SJCRH30 (cell line): ENCODE measurements around the gene CNTN5. TPM values are rescaled to one million over a fixed set of nuclear protein-coding genes. Genes with fewer than 3 reads are reported as not detected.

ENCODE experiments used
- DNase-seq, 2 experiments: peaks; one replicate each; pipeline ENCODE4 v3.0.0-alpha.2; 2015 to 2020
- H3K27ac ChIP-seq: fragments of 250-450 bp; sonication (Bioruptor Pico); 2 replicates; pipeline ENCODE4 v1.5.1; 2020; ENCODE audit warnings: mild to moderate bottlenecking, moderate library complexity
- H3K27me3 ChIP-seq: fragments of 250-450 bp; sonication (Bioruptor Pico); 2 replicates; pipeline ENCODE4 v1.5.1; 2020; ENCODE audit warnings: mild to moderate bottlenecking, moderate library complexity
- H3K36me3 ChIP-seq: fragments of 250-450 bp; sonication (Bioruptor Pico); 2 replicates; pipeline ENCODE4 v1.5.1; 2020; ENCODE audit warnings: mild to moderate bottlenecking, moderate library complexity
- H3K4me1 ChIP-seq: fragments of 250-450 bp; sonication (Bioruptor Pico); 2 replicates; pipeline ENCODE4 v1.5.1; 2020; ENCODE audit warnings: mild to moderate bottlenecking, moderate library complexity
- H3K4me3 ChIP-seq: fragments of 250-450 bp; sonication (Bioruptor Pico); 2 replicates; pipeline ENCODE4 v1.5.1; 2020; ENCODE audit warnings: mild to moderate bottlenecking, moderate library complexity
- H3K9me3 ChIP-seq: fragments of 250-450 bp; sonication (Bioruptor Pico); replicated peaks from 2 replicates; pipeline ENCODE4 v1.5.1; 2020; ENCODE audit warnings: mild to moderate bottlenecking, moderate library complexity
- total RNA-seq: library from RNA; depleted of rRNA; stranded (reverse); fragments of >200 nt; shearing (Covaris generic); gene quantifications from 2 replicates; pipeline ENCODE4 v1.2.3, GENCODE V29; 2014

The CNTN5 gene
- total RNA-seq, 1 experiment from 2014 or later: 0.34 TPM

- no peaks in the 10 kb centered on the region for H3K4me1 ChIP-seq
- no peaks in the 10 kb centered on the region for H3K36me3 ChIP-seq
Measured at GRCh38 chr11:100185588-100185987, 1164.8 kb downstream of the CNTN5 start.

GRCh38 chr11:100188137-100188783, 1167.5 kb downstream of the CNTN5 start:
- Histone ChIP-seq H3K4me1 (no peaks in the 10 kb centered on the region), H3K27ac (no peak overlapping the region), H3K4me3 (no peak overlapping the region), H3K27me3 (no peaks in the 10 kb centered on the region), H3K36me3 (no peaks in the 10 kb centered on the region), H3K9me3 (no peaks in the 10 kb centered on the region)
- no peak for DNase-seq

More at GRCh38 chr11:100185588-100185987, 1164.8 kb downstream of the CNTN5 start:
- no peak overlapping the region for H3K27ac ChIP-seq
- no peaks in the 10 kb centered on the region for H3K9me3 ChIP-seq
- DNase-seq: no peak
- H3K4me3 ChIP-seq: no peak overlapping the region
- no peaks in the 10 kb centered on the region for H3K27me3 ChIP-seq

GRCh38 chr11:100190395-100190794, 1169.6 kb downstream of the CNTN5 start:
- Histone ChIP-seq H3K27ac (no peak overlapping the region), H3K4me1 (no peaks in the 10 kb centered on the region), H3K4me3 (no peak overlapping the region), H3K36me3 (no peaks in the 10 kb centered on the region), H3K27me3 (no peaks in the 10 kb centered on the region), H3K9me3 (no peaks in the 10 kb centered on the region)
- no peak for DNase-seq

- no peak for DNase-seq
- H3K4me3 ChIP-seq: no peak overlapping the region
- no peaks in the 10 kb centered on the region for H3K4me1 ChIP-seq
- no peaks in the 10 kb centered on the region for H3K27me3 ChIP-seq
- H3K9me3 ChIP-seq: no peaks in the 10 kb centered on the region
- no peaks in the 10 kb centered on the region for H3K36me3 ChIP-seq
- H3K27ac ChIP-seq: no peak overlapping the region
Measured at GRCh38 chr11:100192181-100192580, 1171.4 kb downstream of the CNTN5 start.

GRCh38 chr11:100203789-100204188, 1183.0 kb downstream of the CNTN5 start:
- Histone ChIP-seq H3K9me3 (no peaks in the 10 kb centered on the region), H3K4me3 (no peak overlapping the region), H3K27ac (no peak overlapping the region), H3K4me1 (no peaks in the 10 kb centered on the region), H3K36me3 (no peaks in the 10 kb centered on the region), H3K27me3 (no peaks in the 10 kb centered on the region)
- no peak for DNase-seq

- Histone ChIP-seq H3K4me1 (no peaks in the 10 kb centered on the region), H3K4me3 (no peak overlapping the region), H3K27me3 (no peaks in the 10 kb centered on the region), H3K36me3 (no peaks in the 10 kb centered on the region), H3K27ac (no peak overlapping the region), H3K9me3 (no peaks in the 10 kb centered on the region)
- DNase-seq: no peak
Measured at GRCh38 chr11:100205926-100206325, 1185.2 kb downstream of the CNTN5 start.

GRCh38 chr11:100208207-100208606, 1187.5 kb downstream of the CNTN5 start:
- H3K4me3 ChIP-seq: no peak overlapping the region
- no peaks in the 10 kb centered on the region for H3K4me1 ChIP-seq
- no peaks in the 10 kb centered on the region for H3K9me3 ChIP-seq
- no peaks in the 10 kb centered on the region for H3K36me3 ChIP-seq
- H3K27me3 ChIP-seq: no peaks in the 10 kb centered on the region
- no peak for DNase-seq
- H3K27ac ChIP-seq: no peak overlapping the region

GRCh38 chr11:100214791-100215190, 1194.0 kb downstream of the CNTN5 start:
- DNase-seq: no peak
- H3K9me3 ChIP-seq: no peaks in the 10 kb centered on the region
- no peak overlapping the region for H3K27ac ChIP-seq
- H3K27me3 ChIP-seq: no peaks in the 10 kb centered on the region
- H3K36me3 ChIP-seq: no peaks in the 10 kb centered on the region
- H3K4me3 ChIP-seq: no peak overlapping the region
- H3K4me1 ChIP-seq: no peaks in the 10 kb centered on the region

- Histone ChIP-seq H3K9me3 (no peaks in the 10 kb centered on the region), H3K4me1 (no peaks in the 10 kb centered on the region), H3K27ac (no peak overlapping the region), H3K4me3 (no peak overlapping the region), H3K27me3 (no peaks in the 10 kb centered on the region), H3K36me3 (no peaks in the 10 kb centered on the region)
- no peak for DNase-seq
Measured at GRCh38 chr11:100220801-100221200, 1200.1 kb downstream of the CNTN5 start.

GRCh38 chr11:100221791-100222190, 1201.0 kb downstream of the CNTN5 start:
- Histone ChIP-seq H3K4me3 (no peak overlapping the region), H3K27ac (no peak overlapping the region), H3K4me1 (no peaks in the 10 kb centered on the region), H3K9me3 (no peaks in the 10 kb centered on the region), H3K27me3 (no peaks in the 10 kb centered on the region), H3K36me3 (no peaks in the 10 kb centered on the region)
- no peak for DNase-seq

- H3K4me1 ChIP-seq: no peaks in the 10 kb centered on the region
- H3K9me3 ChIP-seq: no peaks in the 10 kb centered on the region
- no peak for DNase-seq
- H3K27ac ChIP-seq: no peak overlapping the region
- no peaks in the 10 kb centered on the region for H3K27me3 ChIP-seq
- no peak overlapping the region for H3K4me3 ChIP-seq
- no peaks in the 10 kb centered on the region for H3K36me3 ChIP-seq
Measured at GRCh38 chr11:100224541-100225034, 1203.8 kb downstream of the CNTN5 start.

- Histone ChIP-seq H3K4me1 (no peaks in the 10 kb centered on the region), H3K27me3 (no peaks in the 10 kb centered on the region)
- no peak for DNase-seq
Measured at GRCh38 chr11:100229086-100229485, 1208.3 kb downstream of the CNTN5 start.

GRCh38 chr11:100232006-100232405, 1211.3 kb downstream of the CNTN5 start:
- H3K27me3 ChIP-seq: no peaks in the 10 kb centered on the region
- no peak for DNase-seq
- H3K36me3 ChIP-seq: no peaks in the 10 kb centered on the region
- H3K9me3 ChIP-seq: no peaks in the 10 kb centered on the region
- no peaks in the 10 kb centered on the region for H3K4me1 ChIP-seq
- H3K27ac ChIP-seq: no peak overlapping the region
- no peak overlapping the region for H3K4me3 ChIP-seq

More at GRCh38 chr11:100229086-100229485, 1208.3 kb downstream of the CNTN5 start:
- H3K36me3 ChIP-seq: no peaks in the 10 kb centered on the region
- H3K9me3 ChIP-seq: no peaks in the 10 kb centered on the region
- H3K27ac ChIP-seq: no peak overlapping the region
- H3K4me3 ChIP-seq: no peak overlapping the region

- no peak for DNase-seq
- no peaks in the 10 kb centered on the region for H3K4me1 ChIP-seq
- no peaks in the 10 kb centered on the region for H3K36me3 ChIP-seq
- no peaks in the 10 kb centered on the region for H3K27me3 ChIP-seq
- no peaks in the 10 kb centered on the region for H3K9me3 ChIP-seq
- H3K4me3 ChIP-seq: no peak overlapping the region
- no peak overlapping the region for H3K27ac ChIP-seq
Measured at GRCh38 chr11:100235085-100235484, 1214.3 kb downstream of the CNTN5 start.

- Histone ChIP-seq H3K9me3 (no peaks in the 10 kb centered on the region), H3K36me3 (no peaks in the 10 kb centered on the region), H3K4me1 (no peaks in the 10 kb centered on the region), H3K27me3 (no peaks in the 10 kb centered on the region), H3K27ac (no peak overlapping the region), H3K4me3 (no peak overlapping the region)
- no peak for DNase-seq
Measured at GRCh38 chr11:100240025-100240539, 1219.3 kb downstream of the CNTN5 start.

GRCh38 chr11:100247704-100248103, 1227.0 kb downstream of the CNTN5 start:
- Histone ChIP-seq H3K4me3 (no peak overlapping the region), H3K4me1 (no peaks in the 10 kb centered on the region), H3K27ac (no peak overlapping the region), H3K9me3 (no peaks in the 10 kb centered on the region), H3K27me3 (no peaks in the 10 kb centered on the region), H3K36me3 (no peaks in the 10 kb centered on the region)
- no peak for DNase-seq
